Sigmoid colon (tissue), 7 donors: ENCODE measurements around the gene GSTT4. TPM values are rescaled to one million over a fixed set of nuclear protein-coding genes. Genes with fewer than 3 reads are reported as not detected.

ENCODE experiments used
- DNase-seq: peaks from one replicate; pipeline ENCODE4 v3.0.0-alpha.2; 2019
- H3K27ac ChIP-seq, 4 donors: fragments of 200-600 bp; sonication (generic); one replicate each; pipeline ENCODE4 v1.5.1; 2016 to 2019; ENCODE audit warnings: mild to moderate bottlenecking in 1 of 4
- H3K27me3 ChIP-seq, 3 donors: fragments of 200-600 bp; sonication (generic); one replicate each; pipeline ENCODE4 v1.5.1; 2019; ENCODE audit warnings: mild to moderate bottlenecking in 1 of 3
- H3K36me3 ChIP-seq, 4 donors: fragments of 200-600 bp; sonication (generic); one replicate each; pipeline ENCODE4 v1.5.1; 2016 to 2019
- H3K4me1 ChIP-seq, 4 donors: fragments of 200-600 bp; sonication (generic); one replicate each; pipeline ENCODE4 v1.5.1; 2017 to 2019
- H3K4me3 ChIP-seq, 4 donors: fragments of 200-600 bp; sonication (generic); one replicate each; pipeline ENCODE4 v1.5.1; 2017 to 2019; ENCODE audit warnings: mild to moderate bottlenecking in 2 of 4, moderate library complexity in 1 of 4
- H3K9me3 ChIP-seq, 4 donors: fragments of 200-600 bp in 3 of 4; sonication (generic) in 3 of 4; one replicate each; pipeline versions ENCODE4 v1.5.1 to v1.6.1; 2013 to 2019
- CTCF ChIP-seq, 4 experiments: fragments of 450-650 bp in 3 of 4; fragments of 200-600 bp in 1 of 4; IDR thresholded peaks; one replicate each; pipeline ENCODE4 v1.5.1; 2016 to 2019; ENCODE audit warnings: antibody characterized with exemption in 4 of 4, mild to moderate bottlenecking in 3 of 4, moderate library complexity in 2 of 4
- EP300 ChIP-seq, 4 donors: sonication (generic); formaldehyde crosslinking; IDR thresholded peaks; one replicate each; pipeline ENCODE4 v1.6.1; 2017; ENCODE audit warnings: antibody characterized with exemption in 4 of 4
- POLR2A ChIP-seq, 2 donors: fragments of 450-650 bp; IDR thresholded peaks; one replicate each; pipeline ENCODE4 v1.6.1; 2016; ENCODE audit warnings: antibody characterized with exemption in 2 of 2, mild to moderate bottlenecking in 2 of 2, moderate library complexity in 2 of 2
- POLR2AphosphoS5 ChIP-seq, 4 donors: sonication (generic); formaldehyde crosslinking; IDR thresholded peaks; one replicate each; pipeline ENCODE4 v1.6.1; 2017; ENCODE audit warnings: antibody characterized with exemption in 4 of 4
- WGBS, 2 donors: extraction: QIAGEN DNeasy Blood & Tissue Kit; methylation state at CpG; one replicate each; pipeline ENCODE4 v1.1.7; 2013; 5-methylcytosine and 5-hydroxymethylcytosine counted together
- intact Hi-C: fragments of 100-400 bp; cut with DNase I; formaldehyde crosslinking; loops from one replicate; pipeline ENCODE4 v1.15.1; 2023
- polyA plus RNA-seq, 3 donors: library from polyadenylated mRNA; stranded (reverse); fragments of 200-250 nt; gene quantifications; one replicate each; pipeline ENCODE4 v1.2.3, GENCODE V29; 2013
- total RNA-seq, 4 donors: library from RNA; depleted of rRNA; stranded (reverse); fragments of >200 nt; gene quantifications; one replicate each; pipeline ENCODE4 v1.1.0, GENCODE V29; 2016
- donor health status: healthy with polysubstance abuse.
- donor health status: Bipolar disorder and iron deficiency.
- donor health status: healthy.

Gene GSTT4
- total RNA-seq, result not detected
- not detected for polyA plus RNA-seq

GRCh38 chr22:24005201-24005600 is at the start of gene GSTT4:
Gene GSTT4 (minus strand): TSS chr22:24005453. CDS start chr22:24005356, 97 bp downstream.
- TF ChIP-seq POLR2A (IDR thresholded peaks at IDR 0.05), result no peak
- peak in 1 of 4 donors; percentile 35 for TF ChIP-seq POLR2AphosphoS5 (IDR thresholded peaks at IDR 0.05)
- Histone ChIP-seq H3K4me3 (no peak within 1 kb of the TSS), H3K9me3 (no peaks in the 10 kb centered on the region), H3K4me1 (peaks cover 0 to 10% (median 4%) of the 10 kb centered on the region in 4 donors), H3K27me3 (no peaks in the 10 kb centered on the region), H3K36me3 (no peaks in the 10 kb centered on the region), H3K27ac (peak within 1 kb of the TSS; percentile 39 to 66 (median 54))
- 84 to 87% methylated on average over 6 of the region's 6 CpGs for WGBS, 2 donors
- peak; percentile 71 for DNase-seq
- intact Hi-C loops, result no loop called here

- WGBS, 2 donors, result 95% methylated on average over 3 of the region's 3 CpGs
- intact Hi-C loops, result no loop called here
- Histone ChIP-seq H3K4me1 (no peaks in the 10 kb centered on the region), H3K36me3 (peaks cover 13 to 88% (median 46%) of the 10 kb centered on the region in 4 donors), H3K4me3 (no peak overlapping the region), H3K9me3 (no peaks in the 10 kb centered on the region), H3K27me3 (no peaks in the 10 kb centered on the region), H3K27ac (no peak overlapping the region)
- no peak for DNase-seq
- TF ChIP-seq POLR2AphosphoS5 (IDR thresholded peaks at IDR 0.05), result no peak
- TF ChIP-seq EP300 (IDR thresholded peaks at IDR 0.05), result no peak
- TF ChIP-seq POLR2A (IDR thresholded peaks at IDR 0.05), result no peak
- TF ChIP-seq CTCF (IDR thresholded peaks at IDR 0.05), result no peak
Measured at GRCh38 chr22:24054356-24054755, 49.1 kb upstream of the GSTT4 start.

DNA sequence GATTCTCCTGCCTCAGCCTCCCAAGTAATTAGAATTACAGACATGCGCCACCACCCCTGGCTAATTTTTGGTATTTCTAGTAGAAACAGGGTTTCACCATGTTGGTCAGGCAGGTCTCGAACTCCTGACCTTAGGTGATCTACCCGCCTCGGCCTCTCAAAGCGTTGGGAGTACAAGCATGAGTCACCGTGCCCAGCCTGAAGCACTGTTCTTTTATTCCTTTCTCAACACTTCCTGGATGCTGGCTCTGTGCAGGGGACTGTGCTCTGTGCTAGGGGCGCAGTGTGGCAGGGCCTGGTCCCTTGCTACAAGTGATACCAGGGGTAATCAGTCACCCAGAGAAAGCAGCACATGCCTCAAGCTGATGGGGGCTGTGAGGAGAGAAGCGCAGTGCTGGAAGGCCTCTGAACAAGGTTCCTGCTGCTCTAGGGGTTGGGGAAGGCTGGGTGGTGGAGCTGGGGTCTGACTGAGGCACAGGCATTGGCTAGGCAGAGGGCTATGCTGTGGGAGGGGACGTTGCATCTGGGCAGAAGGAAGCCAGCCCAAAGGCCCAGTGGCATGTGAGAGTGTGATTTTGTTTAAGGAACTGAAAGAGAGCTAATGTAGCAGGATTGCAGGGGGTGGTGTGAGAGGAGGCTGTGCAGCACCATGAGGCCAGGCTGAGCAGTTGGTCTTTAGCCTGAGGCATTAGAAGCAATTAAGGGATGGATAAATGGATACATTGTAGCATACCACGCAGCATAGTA is 48.4 kb upstream of the GSTT4 start:
- 83 to 88% methylated on average over 10 of the region's 10 CpGs for WGBS, 2 donors
- H3K4me1 ChIP-seq, result no peaks in the 10 kb centered on the region
- no peak for DNase-seq
- intact Hi-C loops, result no loop called here
- no peak for TF ChIP-seq EP300 (IDR thresholded peaks at IDR 0.05)
- TF ChIP-seq POLR2A (IDR thresholded peaks at IDR 0.05), result no peak
- TF ChIP-seq POLR2AphosphoS5 (IDR thresholded peaks at IDR 0.05), result no peak
- no peak for TF ChIP-seq CTCF (IDR thresholded peaks at IDR 0.05)
- no peak overlapping the region for H3K27ac ChIP-seq
- H3K4me3 ChIP-seq, result no peak overlapping the region
- no peaks in the 10 kb centered on the region for H3K9me3 ChIP-seq
- no peaks in the 10 kb centered on the region for H3K27me3 ChIP-seq
- H3K36me3 ChIP-seq, result peaks cover 18 to 88% (median 45%) of the 10 kb centered on the region in 4 donors

DNA sequence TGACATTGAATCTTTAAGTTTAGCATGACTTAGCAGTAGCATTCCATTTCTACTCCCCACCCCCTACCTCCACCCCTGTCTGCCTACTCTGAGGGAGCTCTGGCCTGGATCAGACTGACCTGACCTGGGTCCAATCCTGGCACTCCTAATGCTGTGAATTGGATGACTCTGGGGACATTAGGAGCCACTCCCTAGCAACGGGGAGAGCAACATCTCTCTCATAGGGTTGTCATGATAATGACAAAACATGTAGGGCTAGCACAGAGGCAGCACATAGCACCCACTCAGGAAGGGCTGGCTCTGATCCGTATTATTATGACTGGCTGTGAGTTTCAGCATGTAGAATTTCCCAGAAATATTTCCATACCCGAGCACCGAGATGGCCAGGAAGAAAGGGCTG is 46.3 kb upstream of the GSTT4 start:
- WGBS, 2 donors, result 82 to 86% methylated on average over 4 of the region's 4 CpGs
- Histone ChIP-seq H3K27me3 (no peaks in the 10 kb centered on the region), H3K27ac (peak overlapping the region in 1 of 4 donors; percentile 59), H3K9me3 (no peaks in the 10 kb centered on the region), H3K4me1 (no peaks in the 10 kb centered on the region), H3K4me3 (no peak overlapping the region), H3K36me3 (peaks cover 16 to 88% (median 32%) of the 10 kb centered on the region in 4 donors)
- DNase-seq, result no peak
- intact Hi-C loops, result no loop called here
- TF ChIP-seq POLR2A (IDR thresholded peaks at IDR 0.05) (no peak), POLR2AphosphoS5 (IDR thresholded peaks at IDR 0.05) (no peak), EP300 (IDR thresholded peaks at IDR 0.05) (no peak), CTCF (IDR thresholded peaks at IDR 0.05) (no peak)

DNA sequence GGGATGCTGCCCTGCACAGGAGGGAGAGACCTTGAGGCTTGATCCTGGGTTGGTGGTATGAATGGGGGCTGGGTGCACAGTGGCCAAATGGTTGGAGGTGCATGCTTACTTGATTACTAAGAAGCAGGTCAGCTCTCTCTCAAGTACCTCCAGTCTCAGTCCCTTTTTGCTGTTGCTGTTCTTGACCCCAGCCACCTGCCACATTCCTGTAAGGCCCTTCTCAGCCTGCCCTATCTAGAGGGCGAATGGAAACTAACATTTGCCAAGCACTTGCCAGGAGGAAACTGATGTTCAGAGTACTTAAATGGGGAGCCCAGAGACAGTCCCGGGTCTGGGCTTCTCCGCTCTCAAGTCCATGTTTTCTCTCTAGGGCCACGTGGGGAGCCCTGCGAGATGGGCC is 45.8 kb upstream of the GSTT4 start:
- intact Hi-C loops, result no loop called here
- H3K27me3 ChIP-seq, result no peaks in the 10 kb centered on the region
- no peaks in the 10 kb centered on the region for H3K4me1 ChIP-seq
- 95% methylated on average over 5 of the region's 5 CpGs for WGBS, 2 donors
- H3K4me3 ChIP-seq, result no peak overlapping the region
- H3K27ac ChIP-seq, result peak overlapping the region in 1 of 4 donors; percentile 59
- H3K36me3 ChIP-seq, result peaks cover 10 to 88% (median 28%) of the 10 kb centered on the region in 4 donors
- no peak for TF ChIP-seq POLR2AphosphoS5 (IDR thresholded peaks at IDR 0.05)
- no peak for TF ChIP-seq CTCF (IDR thresholded peaks at IDR 0.05)
- TF ChIP-seq POLR2A (IDR thresholded peaks at IDR 0.05), result no peak
- TF ChIP-seq EP300 (IDR thresholded peaks at IDR 0.05), result no peak
- no peak for DNase-seq
- no peaks in the 10 kb centered on the region for H3K9me3 ChIP-seq
